Cerebellar cortex (tissue), 1 donor: ENCODE data around the gene SRSF3.
"Not testable (repeated sequence)": the region's sequence is repeated elsewhere in the genome, so short reads cannot be mapped to it uniquely, and the experiment has no call there.

Experiments
- DNase-seq: peaks from one replicate; pipeline ENCODE4 v3.0.0-alpha.2; 2015; ENCODE audit warnings: low spot score

SRSF3 gene

GRCh38 chr6:36576578-36576977 is 17.6 kb upstream of the SRSF3 start:
- no peak for DNase-seq

- no peak for DNase-seq
Measured at GRCh38 chr6:36577301-36577700, 16.9 kb upstream of the SRSF3 start.

DNA sequence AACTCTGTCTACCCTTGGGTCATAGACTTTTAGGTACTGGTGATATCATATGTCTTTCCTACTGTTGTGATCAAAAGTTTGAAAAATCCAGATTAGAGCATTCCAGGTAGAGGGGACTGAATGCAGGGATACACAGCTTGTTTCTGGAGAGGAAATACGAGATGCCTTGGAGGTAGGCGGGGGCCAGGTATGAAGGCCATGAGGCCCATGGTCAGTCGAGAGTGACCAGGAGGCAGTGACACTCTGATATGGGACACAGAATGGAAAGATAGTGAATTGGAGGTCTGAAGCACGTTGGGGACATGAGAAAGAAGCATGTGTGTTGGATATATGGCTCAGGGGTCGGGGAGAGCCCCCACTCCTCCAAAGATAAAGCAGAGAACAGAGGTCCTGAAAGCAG is 16.1 kb upstream of the SRSF3 start:
- no peak for DNase-seq

DNA sequence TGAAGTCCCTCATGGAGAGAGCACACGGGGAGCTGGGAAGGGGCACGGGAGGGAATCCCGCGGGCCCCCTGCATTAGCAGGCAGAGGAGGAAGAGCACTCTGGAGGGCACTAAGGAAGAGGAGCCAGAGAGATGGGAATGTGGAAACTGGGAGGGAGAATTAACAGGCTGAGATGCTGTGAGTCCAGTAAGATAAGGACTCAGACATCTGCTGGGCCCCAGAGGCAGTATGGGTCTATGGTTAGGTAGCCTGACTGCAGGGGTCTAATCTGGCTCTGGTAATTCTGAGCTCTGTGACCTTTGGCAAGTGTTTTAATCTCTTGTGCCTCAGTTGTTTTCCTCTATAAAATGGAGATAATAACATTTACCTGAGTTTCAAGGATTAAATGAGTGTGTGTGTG is 15.7 kb upstream of the SRSF3 start:
- no peak for DNase-seq

- DNase-seq, result no peak
Measured at GRCh38 chr6:36580184-36580526, 14.0 kb upstream of the SRSF3 start.

DNA sequence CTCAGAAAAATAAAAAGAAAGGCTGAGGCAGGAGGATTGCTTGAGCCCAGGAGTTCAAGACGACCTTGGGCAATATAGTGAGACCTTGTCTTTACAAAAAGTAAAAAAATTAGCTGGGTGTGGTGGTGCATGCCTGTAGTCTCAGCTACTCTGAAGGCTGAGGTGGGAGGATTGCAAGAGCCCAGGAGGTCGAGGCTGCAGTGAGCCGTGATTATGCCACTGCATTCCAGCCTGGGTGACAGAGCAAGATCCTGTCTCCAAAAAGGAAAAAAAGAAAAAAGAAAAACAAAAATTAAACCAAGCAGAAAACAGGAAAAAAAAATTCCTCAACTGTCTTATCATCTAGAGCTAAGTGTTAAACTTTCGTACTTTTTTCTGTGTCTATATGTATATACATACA is 12.4 kb upstream of the SRSF3 start:
- no peak for DNase-seq

GRCh38 chr6:36586606-36587005 is 7.6 kb upstream of the SRSF3 start:
- no peak for DNase-seq

DNA sequence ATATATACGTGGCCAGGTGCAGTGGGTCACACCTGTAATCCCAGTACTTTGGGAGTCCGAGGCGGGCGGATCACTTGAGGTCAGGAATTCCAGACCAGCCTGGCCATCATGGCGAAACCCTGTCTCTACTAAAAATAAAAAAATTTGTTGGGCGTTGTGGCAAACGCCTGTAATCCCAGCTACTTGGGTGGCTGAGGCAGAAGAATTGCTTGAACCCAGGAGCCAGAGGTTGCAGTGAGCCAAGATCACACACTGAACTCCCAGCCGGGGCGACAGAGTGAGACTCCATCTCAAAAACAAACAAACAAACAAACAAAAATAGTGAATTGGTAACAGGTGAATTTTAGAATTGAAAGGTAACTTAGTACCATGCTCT is 5.1 kb upstream of the SRSF3 start:
- DNase-seq, result not testable (repeated sequence)

- DNase-seq, result no peak
Measured at GRCh38 chr6:36590237-36590636, 3.9 kb upstream of the SRSF3 start.

DNA sequence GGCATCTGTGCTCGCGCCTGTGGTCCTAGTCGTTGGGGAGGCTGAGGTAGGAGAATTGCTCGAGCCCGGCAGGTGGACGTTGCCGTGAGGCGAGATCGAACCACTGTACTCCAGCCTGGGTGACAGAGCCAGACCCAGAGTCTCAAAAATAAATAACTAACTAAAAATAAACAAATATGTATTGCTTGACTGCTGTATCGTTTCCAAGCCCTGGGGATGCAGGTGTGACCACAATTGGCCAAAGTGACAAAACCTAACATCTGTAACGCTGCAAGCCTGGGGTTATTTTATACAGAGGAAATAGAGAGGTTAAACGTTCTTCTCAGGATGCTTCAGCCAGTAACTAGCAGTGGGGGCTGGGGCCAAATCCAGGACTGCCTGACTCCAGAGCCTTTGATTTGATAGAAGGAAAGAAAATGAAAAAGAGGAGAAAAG is 1.9 kb upstream of the SRSF3 start:
- no peak for DNase-seq

GRCh38 chr6:36593569-36594028 is 563 bp upstream of the SRSF3 start:
- DNase-seq, result no peak

DNA sequence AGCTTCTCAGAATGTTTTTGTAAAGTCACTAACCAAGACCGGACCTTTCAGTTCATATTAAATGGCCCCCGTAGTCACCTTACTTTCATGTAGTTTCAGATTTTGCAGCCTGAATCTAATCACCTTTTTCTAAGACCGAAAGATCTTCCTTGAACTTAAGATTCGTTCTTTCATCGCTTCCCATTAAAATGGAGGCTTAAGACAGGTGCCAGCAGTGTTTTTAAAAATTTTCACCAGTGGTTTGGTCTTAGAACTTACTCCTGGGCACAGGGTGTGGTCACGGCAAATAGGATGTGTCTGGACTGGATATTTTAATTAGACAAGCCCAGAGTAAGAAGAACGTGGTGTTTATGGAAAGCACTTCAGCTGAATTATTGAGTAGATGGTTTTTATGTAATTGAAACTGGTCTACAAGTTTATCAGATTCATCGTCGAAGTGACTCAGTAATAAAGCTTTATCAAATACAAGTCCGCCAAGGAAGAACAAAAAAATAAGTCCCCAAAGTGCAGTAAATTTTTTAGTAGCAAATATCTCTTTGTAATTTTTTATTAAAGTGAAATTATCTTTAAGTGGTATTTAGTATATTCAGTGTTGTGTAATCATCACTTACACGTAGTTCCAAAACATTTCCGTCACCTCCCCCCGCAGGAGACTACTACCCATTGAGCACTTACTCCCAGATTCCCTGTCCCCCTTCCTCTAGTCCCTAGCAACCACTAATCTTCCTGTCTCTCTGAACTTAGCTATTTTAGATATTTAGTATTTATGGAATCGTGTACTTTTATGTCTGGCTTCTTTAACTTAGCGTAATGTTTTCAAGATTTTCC is 868 bp downstream of the SRSF3 start:
- no peak for DNase-seq

DNA sequence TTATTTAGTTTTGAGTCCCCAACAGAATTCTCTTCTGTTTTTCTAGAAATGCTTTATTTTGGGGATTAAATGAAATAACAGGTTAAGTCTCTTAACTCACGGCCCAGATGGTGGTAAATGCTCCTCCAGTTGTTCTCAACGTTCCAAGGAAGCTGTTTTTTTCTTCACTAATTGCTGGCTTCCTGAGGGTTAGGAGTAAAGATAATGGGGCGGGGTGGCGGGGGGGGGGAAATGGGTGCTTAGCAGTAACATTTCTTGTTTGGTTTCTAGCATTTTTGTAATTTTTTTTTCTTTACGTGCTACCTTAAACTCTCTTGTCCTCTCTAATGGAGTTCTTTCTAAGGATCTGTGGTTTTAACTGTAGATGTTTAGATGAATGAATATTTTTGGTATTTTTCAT is 2.2 kb downstream of the SRSF3 start:
- DNase-seq, result no peak

- DNase-seq, result no peak
Measured at GRCh38 chr6:36597775-36598174, 3.6 kb downstream of the SRSF3 start.

DNA sequence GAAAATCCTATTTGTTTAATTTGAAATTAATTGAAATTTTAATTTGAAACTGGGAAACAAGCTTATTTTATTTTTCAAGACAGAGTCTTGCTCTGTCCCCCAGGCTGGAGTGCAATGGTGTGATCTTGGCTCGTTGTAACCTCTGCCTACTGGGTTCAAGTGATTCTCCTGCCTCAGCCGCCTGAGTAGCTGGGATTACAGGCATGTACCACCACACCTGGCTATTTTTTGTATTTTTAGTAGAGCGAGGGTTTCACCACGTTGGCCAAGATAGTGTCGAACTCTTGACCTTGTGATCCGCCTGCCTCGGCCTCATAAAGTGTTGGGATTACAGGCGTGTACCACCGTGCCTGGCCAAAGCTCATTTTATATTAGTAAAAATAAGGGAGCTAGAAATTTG is 4.2 kb downstream of the SRSF3 start:
- no peak for DNase-seq

DNA sequence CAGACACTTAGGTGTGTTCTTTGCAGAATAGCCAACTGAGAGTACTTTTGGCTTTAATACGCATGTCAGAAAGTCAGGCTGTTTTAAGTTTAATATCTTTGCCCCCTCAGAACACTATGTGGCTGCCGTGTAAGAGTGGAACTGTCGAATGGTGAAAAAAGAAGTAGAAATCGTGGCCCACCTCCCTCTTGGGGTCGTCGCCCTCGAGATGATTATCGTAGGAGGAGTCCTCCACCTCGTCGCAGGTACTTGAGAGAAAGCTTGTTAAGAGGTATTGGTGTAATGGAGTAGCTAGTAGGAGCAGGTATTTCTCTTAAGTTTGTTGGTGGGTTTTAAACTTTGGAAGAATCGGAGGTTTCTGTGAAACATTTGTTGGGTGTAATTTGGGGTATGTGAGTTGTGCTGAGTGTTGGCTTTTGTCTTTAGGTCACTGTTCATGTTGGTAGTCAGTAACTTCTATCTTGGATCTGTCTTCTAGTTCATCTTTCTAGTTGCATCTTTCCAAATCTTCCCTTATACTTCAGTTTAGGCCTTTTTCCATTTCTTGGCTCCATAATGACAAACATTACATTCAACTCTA is 4.7 kb downstream of the SRSF3 start:
- no peak for DNase-seq

- DNase-seq, result no peak
Measured at GRCh38 chr6:36599791-36600209, 5.6 kb downstream of the SRSF3 start.

- DNase-seq, result no peak
Measured at GRCh38 chr6:36600564-36601146, 6.5 kb downstream of the SRSF3 start.

DNA sequence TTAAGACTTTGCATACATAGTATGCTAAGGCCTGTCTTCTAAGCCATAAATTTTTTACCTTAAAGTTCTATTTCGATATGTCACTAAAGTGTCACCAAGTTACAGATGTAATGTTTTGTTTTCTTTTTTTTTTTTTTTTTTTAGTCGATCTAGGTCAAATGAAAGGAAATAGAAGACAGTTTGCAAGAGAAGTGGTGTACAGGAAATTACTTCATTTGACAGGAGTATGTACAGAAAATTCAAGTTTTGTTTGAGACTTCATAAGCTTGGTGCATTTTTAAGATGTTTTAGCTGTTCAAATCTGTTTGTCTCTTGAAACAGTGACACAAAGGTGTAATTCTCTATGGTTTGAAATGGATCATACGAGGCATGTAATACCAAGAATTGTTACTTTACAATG is 7.7 kb downstream of the SRSF3 start:
- DNase-seq, result not testable (repeated sequence)

DNA sequence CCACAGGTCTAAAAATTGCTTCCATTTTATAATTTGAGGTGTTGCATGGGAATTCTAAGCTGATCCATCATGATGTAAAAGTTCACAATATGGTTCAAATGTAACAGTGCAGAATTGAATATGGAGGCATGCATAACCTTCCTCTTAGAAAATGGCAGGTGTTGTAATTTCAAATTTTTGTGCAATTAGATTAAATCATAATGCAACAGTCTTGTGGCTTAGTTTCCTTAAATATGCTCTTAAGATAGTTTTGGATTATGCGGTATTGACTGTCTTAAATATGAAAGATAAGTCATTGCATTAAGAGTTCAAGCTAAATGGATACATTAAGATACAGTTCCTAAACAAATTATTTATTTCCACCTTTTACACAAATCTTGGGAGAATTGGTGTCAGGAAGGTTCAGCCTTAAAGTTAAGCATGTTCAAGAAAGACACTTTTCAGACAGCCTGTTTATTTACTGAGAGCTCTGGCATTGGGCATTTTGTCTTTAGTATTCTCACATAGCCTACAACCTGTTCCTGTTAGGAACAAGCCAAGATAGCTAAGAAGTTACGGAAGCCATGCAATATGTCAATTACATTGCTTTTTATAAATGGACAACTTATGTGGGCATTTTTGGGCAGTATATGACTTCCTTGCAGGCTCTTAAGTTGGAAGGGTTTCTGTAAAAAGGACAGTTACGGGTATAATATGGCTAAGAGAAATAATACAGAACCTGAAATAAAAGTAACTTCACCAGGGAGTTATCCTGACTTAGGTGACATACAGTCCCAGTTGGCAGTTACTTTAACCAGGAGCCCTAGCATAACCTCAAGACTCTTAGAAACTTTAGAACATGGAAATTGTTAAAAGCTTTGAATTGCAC is 9.3 kb downstream of the SRSF3 start:
- no peak for DNase-seq

DNA sequence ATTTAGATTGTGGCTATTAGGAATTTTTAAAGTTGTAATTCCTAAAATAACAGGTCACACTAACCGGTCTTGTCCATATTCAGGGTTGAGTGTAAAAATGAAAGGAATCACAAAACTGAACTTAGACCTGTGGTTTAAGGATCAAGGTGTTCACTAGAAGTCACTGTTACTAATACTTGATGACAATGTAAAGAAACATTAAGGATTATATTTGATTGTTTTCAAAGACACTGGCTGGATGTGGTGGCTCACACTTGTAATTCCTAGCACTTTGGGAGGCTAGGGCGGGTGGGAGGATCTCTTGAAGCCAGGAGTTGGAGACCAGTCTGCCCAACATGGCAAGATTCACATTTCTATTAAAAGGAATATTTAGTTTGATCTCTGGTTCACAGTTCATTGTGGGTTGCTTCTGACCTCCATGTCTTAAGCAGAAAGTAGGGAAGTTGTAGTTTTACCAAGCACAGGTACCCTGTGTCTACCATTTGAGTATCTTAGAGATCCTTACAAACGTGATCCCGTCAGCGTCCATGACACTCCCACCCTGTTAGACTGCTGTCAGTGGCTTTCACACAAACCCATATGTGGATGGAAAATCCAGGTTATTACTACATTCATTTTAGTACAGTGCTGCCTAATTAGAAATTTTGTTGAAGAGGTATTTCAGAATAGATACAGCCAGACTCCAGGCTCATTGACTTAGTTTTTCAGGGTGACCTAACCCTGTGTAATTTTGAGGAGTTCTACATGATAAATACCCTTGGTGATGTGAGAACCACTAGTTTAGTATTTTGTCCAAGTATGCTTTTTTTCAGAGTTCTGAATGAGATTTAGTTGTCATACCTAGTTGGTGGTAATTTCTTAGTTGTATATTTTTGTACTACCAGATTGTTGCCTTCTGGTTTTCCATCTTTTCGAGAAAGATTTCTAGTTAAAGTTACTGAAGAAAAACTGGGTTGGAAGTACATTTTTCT is 10.2 kb downstream of the SRSF3 start:
- no peak for DNase-seq
